ENCODE measurements around the gene NKTR.

GRCh38 chr3:42593635-42594034, 6.9 kb upstream of the NKTR start:
- no peak for TF ChIP-seq POLR2AphosphoS5 (IDR thresholded peaks at IDR 0.05; ENCODE audit: low read depth, low read length)
- TF ChIP-seq NRF1 (IDR thresholded peaks at IDR 0.05; ENCODE audit: low read depth, low read length) = no peak
- TF ChIP-seq EP300 (IDR thresholded peaks at IDR 0.05; ENCODE audit: borderline replicate concordance in 1 of 2, low read depth in 1 of 2, low read length in 1 of 2) = no peak
- no peak for TF ChIP-seq CTCF (IDR thresholded peaks at IDR 0.05)
- TF ChIP-seq JUND (IDR thresholded peaks at IDR 0.05) = no peak
- TF ChIP-seq RFX5 (IDR thresholded peaks at IDR 0.05; ENCODE audit: low read length) = no peak
- TF ChIP-seq EZH2phosphoT487 (IDR thresholded peaks at IDR 0.05; ENCODE audit: borderline replicate concordance, low read depth) = no peak
- TF ChIP-seq TEAD4 (IDR thresholded peaks at IDR 0.05; ENCODE audit: borderline replicate concordance, insufficient read depth) = no peak
- TF ChIP-seq PBX3 (IDR thresholded peaks at IDR 0.05) = no peak
